NCI-H510A treated with DMSO at 0.1 percent for 48 hours (cell line): ENCODE results near the gene YY1.
"Not testable (repeated sequence)": the region's sequence is repeated elsewhere in the genome, so short reads cannot be mapped to it uniquely, and the experiment has no call there.

ENCODE experiments used
- DNase-seq: peaks from one replicate; lab custom pipeline; 2025; lab: John Stamatoyannopoulos, UW

The YY1 gene

DNA sequence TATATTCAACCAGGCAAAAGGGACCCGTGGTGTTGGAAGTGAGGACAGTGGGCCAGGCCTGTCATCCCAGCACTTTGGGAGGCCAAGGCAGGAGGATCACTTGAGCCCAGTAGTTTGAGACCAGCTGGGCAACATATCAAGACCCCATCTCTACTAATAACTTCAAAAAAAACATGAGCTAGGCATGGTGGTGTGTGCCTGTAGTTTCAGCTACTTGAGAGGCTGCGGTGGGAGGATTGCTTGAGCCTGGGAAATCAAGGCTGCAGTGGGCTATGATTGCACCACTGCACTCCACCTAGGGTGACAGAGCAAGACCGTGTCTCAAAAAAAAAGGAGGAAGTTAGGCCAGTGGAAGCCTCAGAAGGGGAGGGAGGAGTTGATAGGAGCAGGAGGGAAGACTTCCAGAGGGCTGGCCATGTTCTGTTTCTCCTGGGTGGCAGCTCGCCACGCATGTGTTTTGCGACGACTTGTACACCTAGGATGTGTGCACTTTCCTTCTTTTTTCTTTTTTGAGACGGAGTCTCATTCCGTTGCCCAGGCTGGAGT lies 57.2 kb downstream of the YY1 start:
- no peak for DNase-seq

DNA sequence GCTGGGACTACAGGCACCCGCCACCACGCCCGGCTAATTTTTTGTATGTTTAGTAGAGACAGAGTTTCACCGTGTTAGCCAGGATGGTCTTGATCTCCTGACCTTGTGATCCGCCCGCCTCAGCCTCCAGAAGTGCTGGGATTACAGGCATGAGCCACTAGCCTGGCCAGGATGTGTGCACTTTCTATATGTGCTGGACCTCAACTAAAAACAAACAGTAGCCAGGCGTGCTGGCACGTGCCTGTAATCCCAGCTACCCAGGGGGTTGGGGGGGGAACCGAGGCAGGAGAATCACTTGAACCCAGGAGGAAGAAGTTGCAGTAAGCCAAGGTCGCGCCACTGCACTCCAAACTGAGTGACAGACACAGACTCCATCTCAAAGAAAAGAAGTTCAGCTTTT lies 57.8 kb downstream of the YY1 start:
- not testable (repeated sequence) for DNase-seq

DNA sequence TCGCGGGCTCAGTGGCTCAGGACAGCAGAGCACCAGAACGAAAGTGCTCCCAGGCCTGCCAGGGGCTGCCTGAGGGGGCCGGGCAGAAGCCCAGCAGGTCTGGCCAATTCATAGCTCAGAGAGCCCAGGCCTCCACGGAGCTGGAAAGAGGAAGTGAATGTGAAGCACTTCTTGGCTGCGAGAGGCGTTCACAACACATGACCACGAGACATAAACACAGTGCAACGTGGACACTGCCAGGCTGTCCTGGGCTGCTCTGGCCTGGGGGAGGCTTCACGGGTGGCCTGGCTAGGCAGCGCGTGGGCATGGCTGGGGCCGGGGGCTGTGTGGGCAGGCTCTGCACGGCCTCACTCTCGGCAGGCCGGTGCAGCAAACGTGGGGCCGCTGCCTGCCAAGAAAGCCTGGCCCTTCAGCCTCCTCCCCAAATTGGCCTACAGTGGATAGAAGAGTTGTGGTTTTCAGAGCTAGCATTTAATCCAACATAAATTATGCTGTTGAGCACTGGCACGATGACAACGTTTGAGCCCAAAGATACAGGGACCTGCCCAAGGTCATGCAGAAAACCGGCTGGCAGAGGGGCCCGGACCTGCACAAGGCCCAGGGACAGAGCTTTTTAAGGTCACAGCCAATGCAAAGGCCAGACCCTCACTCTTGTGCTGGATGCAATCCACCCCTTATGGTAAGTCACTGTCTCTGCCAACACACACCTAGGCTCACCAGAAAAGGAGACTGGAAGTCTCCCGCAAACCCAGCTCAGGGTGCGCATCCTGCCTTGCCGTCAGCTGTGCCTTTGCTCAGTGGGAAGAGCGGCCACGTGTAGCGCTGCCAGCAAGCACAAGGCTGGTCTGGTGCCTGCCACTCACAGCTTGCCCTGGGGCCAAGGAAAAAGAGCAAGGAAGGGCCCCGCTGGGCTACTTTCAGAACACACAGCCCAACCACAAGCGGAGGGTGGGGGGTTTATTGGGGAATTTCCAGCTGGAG lies 58.7 kb downstream of the YY1 start:
- DNase-seq: no peak

DNA sequence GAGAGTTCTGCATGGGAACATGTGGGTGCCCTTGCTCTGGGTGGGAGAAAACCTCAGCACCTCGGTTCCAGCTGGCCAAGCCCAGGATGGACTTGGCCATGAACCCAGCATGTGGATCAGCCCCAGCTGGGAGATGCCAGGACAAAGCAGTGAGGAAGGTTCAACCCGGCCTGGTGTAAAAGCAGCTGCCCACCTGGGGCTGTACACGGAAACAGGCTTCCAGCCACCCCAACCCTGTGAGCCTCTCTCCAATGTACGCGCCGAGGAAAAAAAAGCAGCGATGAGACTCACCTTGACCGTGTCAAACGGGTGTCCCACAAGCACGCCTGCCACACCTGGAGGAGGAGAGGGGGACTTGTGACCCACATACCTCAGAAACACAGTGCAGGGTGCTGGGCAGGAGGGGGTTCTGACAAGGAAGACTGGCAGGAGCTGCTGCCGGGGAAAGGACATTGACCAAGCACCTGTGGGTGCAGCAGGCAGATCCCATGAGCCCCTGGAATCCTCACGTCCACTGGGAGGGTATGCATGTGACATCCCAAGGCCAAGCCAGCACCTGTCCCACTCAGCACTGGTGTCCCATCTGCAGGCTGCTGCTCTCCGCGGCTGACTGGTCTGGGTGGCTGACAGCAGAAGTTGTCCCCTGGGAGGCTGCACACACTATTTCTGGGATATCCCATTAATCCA lies 59.8 kb downstream of the YY1 start:
- DNase-seq: no peak

DNA sequence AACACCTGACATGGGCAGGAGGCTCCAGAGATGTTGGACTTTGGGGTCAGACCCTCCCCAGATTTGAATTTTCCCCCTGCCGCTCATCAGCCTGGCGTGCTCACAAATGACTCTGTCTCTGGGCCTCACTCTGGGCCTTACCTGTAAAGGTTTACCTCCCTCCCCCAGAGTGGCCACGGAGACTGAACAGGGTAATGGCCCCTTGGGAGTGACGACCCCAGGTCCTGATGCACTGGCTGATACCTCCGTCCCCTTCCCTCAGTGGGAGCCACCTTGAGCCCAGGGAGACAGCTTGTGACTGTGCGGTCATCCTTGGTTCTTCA lies 60.3 kb downstream of the YY1 start:
- no peak for DNase-seq

DNA sequence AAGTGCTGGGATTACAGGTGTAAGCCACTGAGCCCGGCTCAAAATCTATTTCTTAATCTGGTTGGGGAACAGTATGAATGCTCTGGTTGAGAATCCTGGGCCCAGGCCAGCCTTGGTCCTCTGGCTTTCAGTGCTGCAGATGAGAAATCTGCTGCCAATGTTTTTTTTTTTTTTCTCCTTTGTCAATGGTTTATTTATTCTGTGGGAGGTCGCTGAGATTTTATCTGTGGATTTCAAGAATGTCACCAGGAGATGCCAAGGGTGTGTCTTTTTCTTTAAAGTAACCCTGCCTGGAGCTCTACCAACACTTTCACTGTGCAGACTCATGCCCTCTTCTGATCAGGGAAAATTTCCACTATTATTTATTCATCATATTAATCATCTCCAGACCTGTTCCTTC lies 63.7 kb downstream of the YY1 start:
- no peak for DNase-seq

DNA sequence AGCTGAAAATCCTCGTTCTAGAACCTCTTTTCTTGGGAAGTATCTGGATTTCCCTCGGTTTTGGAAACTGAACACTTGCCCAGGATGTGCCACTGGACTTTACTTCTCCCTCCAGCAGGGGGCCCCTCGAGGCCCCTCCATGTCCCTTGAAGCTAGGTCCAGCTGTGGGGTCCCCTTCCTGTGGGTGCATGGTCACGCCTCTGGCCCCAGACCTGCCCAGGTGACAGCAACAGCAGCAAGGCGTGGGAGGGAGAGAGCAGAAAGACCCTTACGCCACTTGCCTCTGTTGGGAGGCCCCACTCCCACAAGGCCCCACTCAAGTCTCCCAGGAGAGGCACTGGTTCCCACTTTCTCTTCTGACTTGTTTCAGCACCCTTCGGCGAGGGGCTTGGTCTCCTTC lies 64.2 kb downstream of the YY1 start:
- DNase-seq: no peak

DNA sequence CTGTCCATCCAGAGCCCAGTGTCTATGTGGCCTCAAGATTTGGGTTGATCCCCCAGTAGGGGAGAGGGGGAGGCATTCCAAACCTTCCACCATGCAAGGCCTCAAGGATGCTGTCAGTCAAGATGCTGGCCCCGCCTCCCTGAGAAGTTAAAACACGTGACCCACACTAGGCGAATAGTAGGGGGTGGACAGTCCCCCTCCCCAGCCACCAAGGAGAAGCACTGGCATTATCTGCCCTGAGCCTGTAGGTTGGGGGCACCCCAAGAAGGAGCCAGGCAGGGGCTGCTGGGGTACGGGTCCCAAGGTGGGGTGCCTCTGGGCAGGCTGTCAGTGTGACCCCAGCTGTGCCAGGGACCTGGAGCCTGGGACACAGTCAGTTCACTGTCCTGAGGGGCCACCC lies 65.0 kb downstream of the YY1 start:
- DNase-seq: no peak

DNA sequence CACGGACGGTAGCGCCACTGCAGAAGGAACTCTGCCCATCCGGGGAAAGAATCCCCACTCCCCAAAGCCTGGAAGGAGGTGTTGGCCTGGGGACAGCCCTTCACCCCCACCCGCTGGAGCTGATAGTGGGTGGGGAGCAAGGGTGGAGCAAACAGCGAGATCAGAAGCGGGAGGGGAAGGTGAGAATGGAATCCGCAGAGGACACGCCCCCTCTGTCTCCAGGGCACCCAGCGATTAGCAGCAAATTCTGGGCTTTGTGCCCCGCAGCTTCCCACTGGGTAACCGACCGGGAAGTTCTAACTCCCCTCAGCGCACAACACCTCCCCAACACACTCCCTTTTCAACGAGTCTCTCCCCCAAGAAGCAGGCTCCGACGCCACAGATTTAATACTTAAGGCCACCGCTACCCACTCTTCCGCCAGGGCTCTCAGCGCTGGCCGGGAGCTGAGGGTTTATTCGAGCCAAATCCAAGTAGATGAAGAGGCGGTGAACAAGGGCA lies 65.9 kb downstream of the YY1 start:
- peak; percentile 75 for DNase-seq

DNA sequence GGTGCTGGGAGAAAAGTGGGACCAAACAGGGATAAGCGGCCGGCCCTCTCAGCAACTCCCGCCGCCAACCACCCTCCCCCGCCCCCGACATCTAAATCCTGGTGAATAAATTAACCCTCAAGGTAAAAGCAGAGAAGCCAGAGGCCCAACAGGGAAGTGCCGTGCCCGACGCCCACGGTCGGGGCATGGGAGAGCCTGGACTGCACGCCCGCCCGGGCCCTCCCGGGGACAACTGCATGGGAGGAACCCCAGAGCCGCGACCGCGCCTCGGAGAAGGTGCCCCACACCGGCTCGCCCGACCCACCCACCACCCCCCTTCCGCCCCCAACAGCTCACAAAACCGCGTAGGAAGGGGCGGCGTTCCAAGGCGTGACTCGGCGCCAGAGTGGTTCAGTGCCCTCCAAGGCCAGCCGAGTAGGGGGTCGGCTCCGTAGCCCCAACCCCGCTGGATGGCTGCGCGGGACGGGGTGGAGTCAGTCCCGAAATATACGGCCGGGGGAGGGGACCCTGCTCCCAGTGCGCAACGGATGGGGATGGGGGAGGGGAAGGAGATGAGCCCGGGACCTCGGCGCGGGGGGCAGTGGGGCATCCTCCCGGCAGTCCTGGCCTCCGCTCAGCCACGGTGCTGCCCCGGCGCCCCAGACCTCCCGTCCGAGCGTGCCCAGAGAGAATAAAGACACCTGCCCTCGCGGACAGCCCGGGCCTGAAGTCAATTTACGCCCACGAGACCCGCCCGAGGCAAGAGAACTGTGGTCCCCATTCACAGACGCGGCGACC lies 66.6 kb downstream of the YY1 start:
- no peak for DNase-seq

DNA sequence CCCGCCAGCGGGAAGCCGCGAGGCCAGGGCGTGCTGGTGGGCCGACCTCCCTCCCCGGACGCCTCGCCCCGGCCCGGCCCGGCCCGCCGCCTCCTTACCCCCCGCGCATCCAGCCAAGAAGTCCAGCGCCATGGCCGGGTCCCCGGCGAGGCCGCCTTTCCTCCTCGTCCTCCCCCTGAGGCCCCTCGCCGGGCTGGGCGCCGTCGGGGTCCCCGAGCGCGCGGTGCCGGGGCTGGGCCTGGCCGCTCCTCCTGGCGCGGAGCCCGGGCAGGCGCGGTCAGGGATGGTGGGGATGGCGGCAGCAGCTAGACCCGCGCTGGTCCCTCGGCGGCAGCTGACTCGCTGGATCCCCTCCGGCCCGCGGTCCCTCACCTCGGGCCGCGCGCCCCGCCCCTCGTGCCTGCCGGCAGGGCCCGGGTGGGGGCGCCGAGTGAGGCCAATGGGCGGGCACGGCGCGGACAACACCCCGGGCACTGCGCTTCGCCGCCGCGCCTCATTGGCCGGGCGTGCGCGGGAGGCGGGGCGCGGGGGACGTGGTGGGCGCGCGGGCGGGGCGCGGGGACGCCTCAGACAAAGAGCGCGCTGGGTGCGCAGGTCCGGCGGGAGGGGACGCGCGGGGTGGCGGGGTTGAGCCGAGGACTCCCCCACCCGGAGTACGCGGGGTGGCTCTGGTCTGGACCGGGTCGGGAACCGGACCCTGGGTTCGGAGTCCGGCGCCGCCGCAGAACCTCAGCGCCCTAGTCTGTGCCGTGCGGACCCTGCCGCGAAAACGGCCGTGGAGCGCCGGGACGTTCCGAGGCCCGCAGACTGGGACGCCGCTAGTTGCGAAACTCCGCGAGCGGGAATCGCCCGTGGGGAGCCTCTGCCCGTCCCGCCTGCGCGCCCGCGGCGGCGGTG lies 67.4 kb downstream of the YY1 start, which contains the start of gene SLC25A29:
SLC25A29 (minus strand) TSS at position 344 of the 897 bp plus-strand sequence; CDS start at position 132, 212 bp downstream.
- peak; percentile 89 for DNase-seq

DNA sequence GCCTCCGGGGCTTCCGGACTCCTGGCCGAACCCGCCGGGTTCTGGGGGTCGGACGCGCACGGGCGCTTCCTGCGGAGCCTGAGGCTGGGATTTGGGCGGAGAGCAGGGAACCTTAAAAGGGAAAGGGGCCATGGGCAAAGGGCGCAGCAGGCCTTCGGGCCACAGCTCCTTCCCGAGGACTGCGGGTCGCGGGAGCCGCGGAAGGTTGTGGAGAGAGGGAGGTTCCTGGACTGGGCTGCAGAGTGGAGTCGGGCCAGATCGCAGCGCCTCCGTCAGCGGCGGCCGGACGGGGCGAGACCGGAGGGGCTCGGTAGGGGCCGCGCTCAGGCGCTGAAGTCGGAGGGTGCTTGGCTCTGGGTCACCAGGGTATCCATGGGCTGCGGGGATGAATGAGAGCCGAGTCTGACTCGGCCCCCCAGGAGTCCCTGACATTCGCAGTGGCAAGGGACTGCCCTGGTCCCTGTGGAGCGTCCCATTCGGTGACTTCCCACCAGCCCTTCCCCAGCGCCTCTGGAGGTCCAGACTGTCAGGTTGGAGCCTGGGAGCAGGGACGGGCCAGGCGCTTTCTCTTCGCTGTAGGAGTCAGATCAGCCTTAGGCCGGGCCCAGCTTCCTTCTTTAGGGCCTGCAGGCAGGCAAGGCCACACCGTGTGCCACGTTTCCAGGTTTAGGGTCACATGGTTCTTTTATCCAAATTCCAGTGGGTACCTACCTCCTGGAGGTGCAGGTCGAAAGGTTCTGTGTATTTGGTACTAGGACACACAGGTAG lies 68.2 kb downstream of the YY1 start:
- DNase-seq: no peak

DNA sequence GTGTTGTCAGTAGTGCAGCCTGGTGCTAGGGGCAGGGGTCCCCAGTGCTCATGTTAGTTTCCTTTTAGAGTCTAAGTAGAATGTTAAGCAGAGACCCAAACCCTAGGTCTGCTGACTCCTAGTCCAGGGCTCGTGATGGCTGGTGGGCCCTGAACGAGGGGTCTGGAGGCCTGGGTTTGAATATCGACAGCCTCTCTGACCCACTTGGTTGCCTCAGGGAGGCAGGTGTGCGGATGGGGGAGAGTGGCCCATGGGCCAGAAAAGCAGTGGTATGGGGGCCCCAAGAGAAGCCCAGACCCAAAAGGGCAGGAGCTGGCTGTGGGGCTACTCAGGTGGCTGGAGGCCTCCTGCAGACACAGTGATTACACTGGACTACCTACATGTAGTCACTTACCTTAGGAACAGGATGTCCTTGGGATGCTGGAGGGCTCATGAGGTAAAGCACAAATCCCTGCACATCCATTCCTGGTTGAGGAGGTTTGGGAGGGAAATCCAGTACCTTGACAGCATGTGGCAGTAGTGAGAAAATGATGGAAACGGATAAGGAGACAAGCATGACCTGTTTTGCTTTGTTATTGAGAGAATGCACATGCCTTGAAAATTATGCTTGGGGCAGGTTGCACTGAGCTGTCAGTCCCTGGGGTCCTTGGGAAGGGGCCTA lies 69.0 kb downstream of the YY1 start:
- DNase-seq: no peak

DNA sequence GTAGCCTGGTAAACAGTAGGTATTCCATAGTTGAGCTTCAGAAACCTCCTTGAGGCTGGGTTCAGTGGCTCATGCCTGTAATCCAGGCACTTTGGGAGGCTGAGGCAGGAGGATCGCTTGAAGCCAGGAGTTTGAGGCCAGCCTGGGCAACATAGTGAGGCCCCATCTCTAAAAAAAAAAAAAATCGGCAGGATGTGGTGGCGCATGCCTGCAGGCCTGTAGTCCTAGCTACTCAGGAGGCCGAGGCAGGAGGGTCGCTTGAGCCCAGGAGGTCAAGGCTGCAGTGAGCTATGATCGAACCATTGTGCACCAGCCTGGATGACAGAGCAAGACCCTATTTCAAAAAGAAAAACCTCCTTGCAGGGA lies 69.5 kb downstream of the YY1 start:
- not testable (repeated sequence) for DNase-seq

DNA sequence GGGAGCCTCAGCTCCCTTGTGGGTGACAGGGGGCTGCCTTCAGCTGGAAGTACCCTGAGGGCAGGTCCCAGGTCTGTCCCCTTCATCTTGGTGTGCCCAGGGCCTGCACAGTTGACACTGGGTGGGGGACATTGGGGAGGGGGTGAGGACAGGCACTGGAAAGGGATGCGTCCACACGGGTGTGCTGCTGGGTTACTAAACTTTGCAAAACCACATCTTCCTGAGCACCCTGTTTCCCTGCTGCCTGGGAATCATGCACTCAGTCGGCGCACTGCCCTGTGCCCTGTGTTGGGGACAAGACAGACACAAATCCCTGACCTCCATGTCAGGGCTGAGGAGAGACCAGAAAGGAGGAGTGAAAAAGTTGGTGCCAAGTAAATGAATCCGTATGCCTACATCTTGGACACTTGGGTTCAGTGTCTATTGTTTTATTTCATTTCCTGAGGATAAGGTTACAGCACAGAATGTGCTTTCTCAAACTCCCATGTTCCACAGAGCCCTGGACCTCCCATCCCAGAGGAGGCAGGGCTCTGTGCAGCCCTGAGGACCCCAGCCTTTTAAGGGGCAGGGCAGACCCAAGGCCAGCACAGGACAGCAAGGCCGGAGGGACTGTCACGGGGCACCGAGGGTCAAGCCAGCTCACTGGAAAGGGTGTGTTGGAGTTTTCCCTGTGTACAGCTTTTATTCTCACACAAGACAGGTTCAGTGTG lies 70.2 kb downstream of the YY1 start:
- no peak for DNase-seq

DNA sequence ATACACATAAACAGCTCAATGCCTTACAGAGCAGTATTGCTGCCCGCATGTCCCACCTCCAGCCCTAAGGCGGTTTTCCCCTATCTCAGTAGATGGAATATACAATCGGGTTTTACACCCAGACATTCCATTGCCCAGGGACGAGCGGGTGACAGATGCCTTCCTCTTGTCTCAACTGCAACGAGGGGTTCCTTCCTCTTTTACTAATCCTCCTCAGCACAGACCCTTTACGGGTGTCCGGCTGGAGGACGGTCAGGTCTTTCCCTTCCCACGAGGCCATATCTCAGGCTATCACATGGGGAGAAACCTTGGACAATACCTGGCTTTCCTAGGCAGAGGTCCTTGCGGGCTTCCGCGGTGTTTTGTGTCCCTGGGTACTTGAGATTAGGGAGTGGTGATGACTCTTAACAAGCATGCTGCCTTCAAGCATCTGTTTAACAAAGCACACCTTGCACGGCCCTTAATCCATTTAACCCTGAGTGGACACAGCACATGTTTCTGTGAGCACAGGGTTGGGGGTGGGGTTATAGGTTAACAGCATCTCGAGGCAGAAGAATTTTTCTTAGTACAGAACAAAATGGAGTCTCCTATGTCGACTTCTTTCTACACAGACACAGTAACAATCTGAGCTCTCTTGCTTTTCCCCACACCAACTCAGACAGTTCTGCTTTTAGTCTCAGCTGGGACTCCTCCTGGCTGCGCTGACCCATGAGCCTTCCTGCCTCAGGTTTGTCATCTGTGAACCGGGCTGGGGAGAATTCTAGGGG lies 73.3 kb downstream of the YY1 start:
- peak; percentile 13 for DNase-seq

DNA sequence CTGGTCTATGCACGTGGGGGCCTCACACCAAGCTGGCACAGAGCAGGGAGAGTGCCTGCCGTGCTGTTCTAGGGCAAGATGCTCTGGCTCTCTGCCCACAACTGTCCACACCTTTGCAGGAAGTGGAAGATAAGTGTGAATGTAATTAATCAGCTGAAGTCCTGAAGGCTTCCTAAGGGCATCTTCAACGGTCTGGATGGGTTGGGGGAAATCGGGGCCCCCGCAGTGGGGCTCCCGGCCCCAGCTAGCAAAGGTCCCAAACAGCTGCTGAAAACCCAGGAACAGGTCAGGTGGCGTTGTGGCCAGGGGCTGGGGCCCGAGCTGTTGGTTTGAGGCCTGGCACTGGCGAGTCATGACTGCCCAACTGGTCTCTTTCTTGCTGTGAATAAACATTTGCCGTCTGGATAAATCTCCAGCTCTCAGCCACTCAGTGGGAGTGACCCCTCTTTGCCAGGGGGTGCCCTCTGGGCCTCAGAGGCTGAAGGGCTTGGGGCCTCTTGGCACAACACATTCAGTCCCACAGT lies 74.0 kb downstream of the YY1 start:
- DNase-seq: peak; percentile 18
